ENCODE data around the gene MEGF11.

DNA sequence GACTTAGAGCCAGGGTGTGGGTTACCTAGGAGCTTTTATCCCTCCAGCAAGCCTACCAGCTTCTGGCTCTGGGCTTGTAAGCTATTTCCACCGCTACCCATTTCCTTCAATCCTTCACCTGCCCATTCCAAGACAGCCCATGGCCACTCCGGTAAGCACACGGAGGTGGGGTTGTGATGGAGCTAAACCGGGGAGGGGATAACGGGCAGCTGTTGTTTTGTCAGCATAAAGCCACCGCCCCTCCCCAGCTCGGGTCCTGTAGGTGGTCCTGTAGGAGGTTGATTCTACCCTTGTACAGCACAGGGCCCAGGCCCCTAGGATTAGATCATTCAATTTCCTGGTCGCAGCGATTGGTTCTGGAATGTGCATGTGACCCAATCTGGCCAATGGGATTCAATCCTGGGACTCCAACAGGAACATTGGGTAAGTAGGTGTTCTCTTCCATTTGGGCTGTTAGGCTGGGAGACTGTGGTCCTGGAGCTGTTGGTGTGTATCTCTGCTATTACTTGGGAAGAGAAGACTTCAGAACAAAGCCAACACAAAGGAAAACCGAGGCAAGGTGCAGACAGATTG lies 233.6 kb downstream of the MEGF11 start:
- no peak for TF ChIP-seq POLR2A (IDR thresholded peaks at IDR 0.05)
- TF ChIP-seq, protein P1, sequence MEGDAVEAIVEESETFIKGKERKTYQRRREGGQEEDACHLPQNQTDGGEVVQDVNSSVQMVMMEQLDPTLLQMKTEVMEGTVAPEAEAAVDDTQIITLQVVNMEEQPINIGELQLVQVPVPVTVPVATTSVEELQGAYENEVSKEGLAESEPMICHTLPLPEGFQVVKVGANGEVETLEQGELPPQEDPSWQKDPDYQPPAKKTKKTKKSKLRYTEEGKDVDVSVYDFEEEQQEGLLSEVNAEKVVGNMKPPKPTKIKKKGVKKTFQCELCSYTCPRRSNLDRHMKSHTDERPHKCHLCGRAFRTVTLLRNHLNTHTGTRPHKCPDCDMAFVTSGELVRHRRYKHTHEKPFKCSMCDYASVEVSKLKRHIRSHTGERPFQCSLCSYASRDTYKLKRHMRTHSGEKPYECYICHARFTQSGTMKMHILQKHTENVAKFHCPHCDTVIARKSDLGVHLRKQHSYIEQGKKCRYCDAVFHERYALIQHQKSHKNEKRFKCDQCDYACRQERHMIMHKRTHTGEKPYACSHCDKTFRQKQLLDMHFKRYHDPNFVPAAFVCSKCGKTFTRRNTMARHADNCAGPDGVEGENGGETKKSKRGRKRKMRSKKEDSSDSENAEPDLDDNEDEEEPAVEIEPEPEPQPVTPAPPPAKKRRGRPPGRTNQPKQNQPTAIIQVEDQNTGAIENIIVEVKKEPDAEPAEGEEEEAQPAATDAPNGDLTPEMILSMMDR (IDR thresholded peaks at IDR 0.05) = no peak
